Measurements from ENCODE around the gene PTMA.

PTMA gene

GRCh38 chr2:231683292-231684235 lies 24.8 kb upstream of the PTMA start:
- ATAC-seq (replicated peaks) (no peak), DNase-seq (no peak)
- H3K9me3 Mint-ChIP-seq = no peaks in the 10 kb centered on the region
- no peaks in the 10 kb centered on the region for H3K36me3 Mint-ChIP-seq (ENCODE audit: insufficient read depth)
- H3K27me3 Mint-ChIP-seq = peaks cover 16 to 42% of the 10 kb centered on the region in 2 donors
- H3K27ac Mint-ChIP-seq = no peak overlapping the region
- peaks cover 0 to 13% of the 10 kb centered on the region in 2 donors for H3K4me1 Mint-ChIP-seq (ENCODE audit: low read depth in 2 of 2)
- no peak overlapping the region for H3K4me3 Mint-ChIP-seq

- H3K4me1 Mint-ChIP-seq (ENCODE audit: low read depth in 2 of 2) = peaks cover 0 to 13% of the 10 kb centered on the region in 2 donors
- H3K27ac Mint-ChIP-seq = no peak overlapping the region
- ATAC-seq (replicated peaks) (no peak), DNase-seq (no peak)
- H3K27me3 Mint-ChIP-seq = peaks cover 16 to 42% of the 10 kb centered on the region in 2 donors
- H3K9me3 Mint-ChIP-seq = no peaks in the 10 kb centered on the region
- no peak overlapping the region for H3K4me3 Mint-ChIP-seq
- no peaks in the 10 kb centered on the region for H3K36me3 Mint-ChIP-seq (ENCODE audit: insufficient read depth)
Observed at GRCh38 chr2:231684314-231685223, 23.8 kb upstream of the PTMA start.

- H3K27ac Mint-ChIP-seq = no peak overlapping the region
Observed at GRCh38 chr2:231685349-231686191, 22.8 kb upstream of the PTMA start.

GRCh38 chr2:231686192-231687100 lies 21.9 kb upstream of the PTMA start:
- Mint-ChIP-seq H3K36me3 (ENCODE audit: insufficient read depth) (no peaks in the 10 kb centered on the region), H3K4me1 (ENCODE audit: low read depth in 2 of 2) (peaks cover 0 to 13% of the 10 kb centered on the region in 2 donors), H3K27ac (no peak overlapping the region), H3K27me3 (peaks cover 15 to 30% of the 10 kb centered on the region in 2 donors), H3K9me3 (no peaks in the 10 kb centered on the region), H3K4me3 (no peak overlapping the region)
- DNase-seq (no peak), ATAC-seq (replicated peaks) (no peak)

More at GRCh38 chr2:231685349-231686191, 22.8 kb upstream of the PTMA start:
- DNase-seq (no peak), ATAC-seq (replicated peaks) (no peak)
- peaks cover 16 to 34% of the 10 kb centered on the region in 2 donors for H3K27me3 Mint-ChIP-seq
- no peaks in the 10 kb centered on the region for H3K9me3 Mint-ChIP-seq
- peaks cover 0 to 13% of the 10 kb centered on the region in 2 donors for H3K4me1 Mint-ChIP-seq (ENCODE audit: low read depth in 2 of 2)
- no peaks in the 10 kb centered on the region for H3K36me3 Mint-ChIP-seq (ENCODE audit: insufficient read depth)
- H3K4me3 Mint-ChIP-seq = no peak overlapping the region

- no peak overlapping the region for H3K27ac Mint-ChIP-seq
- peaks cover 0 to 9% of the 10 kb centered on the region in 2 donors for H3K4me1 Mint-ChIP-seq (ENCODE audit: low read depth in 2 of 2)
- H3K27me3 Mint-ChIP-seq = peaks cover 6 to 22% of the 10 kb centered on the region in 2 donors
- H3K9me3 Mint-ChIP-seq = no peaks in the 10 kb centered on the region
- H3K4me3 Mint-ChIP-seq = no peak overlapping the region
- H3K36me3 Mint-ChIP-seq (ENCODE audit: insufficient read depth) = no peaks in the 10 kb centered on the region
- DNase-seq (peak; percentile 51 to 57 (median 52)), ATAC-seq (replicated peaks) (peak; percentile 95)
Observed at GRCh38 chr2:231687133-231687852, 21.0 kb upstream of the PTMA start.

GRCh38 chr2:231687961-231688360 lies 20.4 kb upstream of the PTMA start:
- ATAC-seq (replicated peaks) (no peak), DNase-seq (no peak)
- H3K9me3 Mint-ChIP-seq = no peaks in the 10 kb centered on the region
- H3K4me1 Mint-ChIP-seq (ENCODE audit: low read depth in 2 of 2) = peaks cover 0 to 9% of the 10 kb centered on the region in 2 donors
- peaks cover 0 to 15% of the 10 kb centered on the region in 2 donors for H3K27me3 Mint-ChIP-seq
- no peaks in the 10 kb centered on the region for H3K36me3 Mint-ChIP-seq (ENCODE audit: insufficient read depth)
- no peak overlapping the region for H3K27ac Mint-ChIP-seq
- H3K4me3 Mint-ChIP-seq = no peak overlapping the region

- no peak overlapping the region for H3K4me3 Mint-ChIP-seq
- H3K4me1 Mint-ChIP-seq (ENCODE audit: low read depth in 2 of 2) = peaks cover 0 to 9% of the 10 kb centered on the region in 2 donors
- DNase-seq (no peak), ATAC-seq (replicated peaks) (no peak)
- no peak overlapping the region for H3K27ac Mint-ChIP-seq
- no peaks in the 10 kb centered on the region for H3K36me3 Mint-ChIP-seq (ENCODE audit: insufficient read depth)
- H3K9me3 Mint-ChIP-seq = no peaks in the 10 kb centered on the region
- peaks cover 0 to 11% of the 10 kb centered on the region in 2 donors for H3K27me3 Mint-ChIP-seq
Observed at GRCh38 chr2:231688719-231689118, 19.6 kb upstream of the PTMA start.

GRCh38 chr2:231689124-231689893 lies 19.0 kb upstream of the PTMA start:
- ATAC-seq (replicated peaks) (no peak), DNase-seq (no peak)
- H3K4me3 Mint-ChIP-seq = no peak overlapping the region
- peaks cover 0 to 5% of the 10 kb centered on the region in 2 donors for H3K27me3 Mint-ChIP-seq
- no peak overlapping the region for H3K27ac Mint-ChIP-seq
- H3K9me3 Mint-ChIP-seq = no peaks in the 10 kb centered on the region
- H3K36me3 Mint-ChIP-seq (ENCODE audit: insufficient read depth) = no peaks in the 10 kb centered on the region
- peaks cover 0 to 9% of the 10 kb centered on the region in 2 donors for H3K4me1 Mint-ChIP-seq (ENCODE audit: low read depth in 2 of 2)

- Mint-ChIP-seq H3K27me3 (no peaks in the 10 kb centered on the region), H3K4me3 (no peak overlapping the region), H3K27ac (no peak overlapping the region), H3K4me1 (ENCODE audit: low read depth in 2 of 2) (peaks cover 0 to 9% of the 10 kb centered on the region in 2 donors), H3K9me3 (no peaks in the 10 kb centered on the region), H3K36me3 (ENCODE audit: insufficient read depth) (no peaks in the 10 kb centered on the region)
- DNase-seq (no peak), ATAC-seq (replicated peaks) (no peak)
Observed at GRCh38 chr2:231691251-231691772, 17.0 kb upstream of the PTMA start.

- no peak overlapping the region for H3K4me3 Mint-ChIP-seq
- H3K27ac Mint-ChIP-seq = no peak overlapping the region
- DNase-seq (no peak), ATAC-seq (replicated peaks) (no peak)
- no peaks in the 10 kb centered on the region for H3K36me3 Mint-ChIP-seq (ENCODE audit: insufficient read depth)
- peaks cover 0 to 3% of the 10 kb centered on the region in 2 donors for H3K4me1 Mint-ChIP-seq (ENCODE audit: low read depth in 2 of 2)
- no peaks in the 10 kb centered on the region for H3K9me3 Mint-ChIP-seq
- no peaks in the 10 kb centered on the region for H3K27me3 Mint-ChIP-seq
Observed at GRCh38 chr2:231692847-231693246, 15.5 kb upstream of the PTMA start.

- Mint-ChIP-seq H3K4me1 (ENCODE audit: low read depth in 2 of 2) (no peaks in the 10 kb centered on the region), H3K36me3 (ENCODE audit: insufficient read depth) (no peaks in the 10 kb centered on the region), H3K4me3 (no peak overlapping the region), H3K27ac (peak overlapping the region in 1 of 2 donors; percentile 32), H3K27me3 (no peaks in the 10 kb centered on the region), H3K9me3 (no peaks in the 10 kb centered on the region)
- no peak for ATAC-seq (replicated peaks)
- DNase-seq = no peak
Observed at GRCh38 chr2:231693956-231694355, 14.4 kb upstream of the PTMA start.
